ENCODE measurements around the gene SLC39A11. TPM values are rescaled to one million over a fixed set of nuclear protein-coding genes. Genes with fewer than 3 reads are reported as not detected.

SLC39A11 gene
- total and polyA plus RNA-seq, 8 donors = 5.2 to 62.0 (median 12.9) TPM

- Histone ChIP-seq H3K27me3 (no peaks in the 10 kb centered on the region), H3K36me3 (peaks cover 0 to 14% (median 3%) of the 10 kb centered on the region in 4 donors), H3K9me3 (no peaks in the 10 kb centered on the region), H3K4me1 (no peaks in the 10 kb centered on the region), H3K4me3 (no peak overlapping the region), H3K27ac (no peak overlapping the region)
- 68 to 83% (median 72%) methylated on average over 2 of the region's 2 CpGs for WGBS, 5 donors
- intact Hi-C loops (cut with DNase I; ENCODE audit: low total_unique reads) = no loop called here
- no peak for DNase-seq
- TF ChIP-seq CTCF (IDR thresholded peaks at IDR 0.05) = no peak
- no peak for TF ChIP-seq POLR2AphosphoS5 (IDR thresholded peaks at IDR 0.05)
- TF ChIP-seq EP300 (IDR thresholded peaks at IDR 0.05) = no peak
- TF ChIP-seq POLR2A (IDR thresholded peaks at IDR 0.05) = no peak
Observed at GRCh38 chr17:72692676-72693075, 399.8 kb downstream of the SLC39A11 start.

GRCh38 chr17:72691586-72691985, 400.9 kb downstream of the SLC39A11 start:
- DNase-seq = no peak
- Histone ChIP-seq H3K9me3 (no peaks in the 10 kb centered on the region), H3K27me3 (no peaks in the 10 kb centered on the region), H3K36me3 (peaks cover 0 to 14% (median 3%) of the 10 kb centered on the region in 4 donors), H3K4me3 (no peak overlapping the region), H3K27ac (no peak overlapping the region), H3K4me1 (no peaks in the 10 kb centered on the region)
- TF ChIP-seq EP300 (IDR thresholded peaks at IDR 0.05) (no peak), POLR2AphosphoS5 (IDR thresholded peaks at IDR 0.05) (no peak)
- 73 to 96% (median 89%) methylated on average over 4 of the region's 4 CpGs for WGBS, 5 donors
- intact Hi-C loops (cut with DNase I; ENCODE audit: low total_unique reads) = no loop called here

- DNase-seq = no peak
- 86 to 94% (median 91%) methylated on average over 3 of the region's 3 CpGs for WGBS, 5 donors
- H3K4me3 ChIP-seq = no peak overlapping the region
- no peaks in the 10 kb centered on the region for H3K4me1 ChIP-seq
- peaks cover 0 to 14% (median under 1%) of the 10 kb centered on the region in 4 donors for H3K36me3 ChIP-seq
- no peaks in the 10 kb centered on the region for H3K9me3 ChIP-seq
- H3K27me3 ChIP-seq = no peaks in the 10 kb centered on the region
- intact Hi-C loops (cut with DNase I; ENCODE audit: low total_unique reads) = no loop called here
- H3K27ac ChIP-seq = no peak overlapping the region
- no peak for TF ChIP-seq POLR2AphosphoS5 (IDR thresholded peaks at IDR 0.05)
- no peak for TF ChIP-seq EP300 (IDR thresholded peaks at IDR 0.05)
- no peak for TF ChIP-seq POLR2A (IDR thresholded peaks at IDR 0.05)
- no peak for TF ChIP-seq CTCF (IDR thresholded peaks at IDR 0.05)
Observed at GRCh38 chr17:72691017-72691416, 401.5 kb downstream of the SLC39A11 start.

- intact Hi-C loops (cut with DNase I; ENCODE audit: low total_unique reads) = no loop called here
Observed at GRCh38 chr17:72687886-72688285, 404.6 kb downstream of the SLC39A11 start.

More at GRCh38 chr17:72687886-72688285, 404.6 kb downstream of the SLC39A11 start:
- no peak overlapping the region for H3K4me3 ChIP-seq
- peaks cover 0 to 21% (median 9%) of the 10 kb centered on the region in 4 donors for H3K4me1 ChIP-seq
- H3K27me3 ChIP-seq = no peaks in the 10 kb centered on the region
- DNase-seq = no peak
- TF ChIP-seq EP300 (IDR thresholded peaks at IDR 0.05) (no peak), CTCF (IDR thresholded peaks at IDR 0.05) (no peak), POLR2AphosphoS5 (IDR thresholded peaks at IDR 0.05) (no peak), POLR2A (IDR thresholded peaks at IDR 0.05) (no peak)
- H3K36me3 ChIP-seq = peaks cover 0 to 14% (median 0%) of the 10 kb centered on the region in 4 donors
- H3K27ac ChIP-seq = no peak overlapping the region
- H3K9me3 ChIP-seq = no peaks in the 10 kb centered on the region
- WGBS, 5 donors = 68 to 81% (median 74%) methylated on average over 5 to 7 of the region's 7 CpGs
